ENCODE measurements around the gene TERT. TPM values are rescaled to one million over a fixed set of nuclear protein-coding genes. Genes with fewer than 3 reads are reported as not detected.
"Not testable (repeated sequence)": the region's sequence is repeated elsewhere in the genome, so short reads cannot be mapped to it uniquely, and the experiment has no call there.

TERT gene
- total and polyA plus RNA-seq, 2 of the 13 experiments (the other 11 are each of a cell fraction or from before 2014, with no cell fraction given): 4.3 to 5.9 TPM

DNA sequence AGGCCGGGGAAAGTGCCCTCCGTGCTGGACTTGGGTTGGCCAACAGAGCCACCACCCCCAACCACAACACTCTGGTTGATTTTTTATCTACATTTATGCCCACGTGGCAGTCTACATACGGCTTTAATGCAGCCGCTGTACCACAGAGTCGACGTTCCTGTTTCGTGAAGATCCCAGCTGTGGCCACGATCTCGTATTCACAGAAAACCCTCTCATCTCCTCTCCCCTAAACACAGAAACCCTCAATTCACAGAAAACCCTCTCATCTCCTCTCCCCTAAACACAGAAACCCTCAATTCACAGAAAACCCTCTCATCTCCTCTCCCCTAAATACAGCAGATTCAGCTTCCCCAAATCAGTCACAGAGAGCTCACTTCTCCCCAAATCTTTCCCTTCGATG, 65.8 kb downstream of the TERT start:
- H3K27me3 ChIP-seq (ENCODE audit: control insufficient read depth in 1 of 2, insufficient read depth in 2 of 2, low read length in 2 of 2): peaks cover 18 to 87% of the 10 kb centered on the region in 2 experiments
- H3K79me2 ChIP-seq (ENCODE audit: insufficient read depth, low read length); ATAC-seq; H3K27ac ChIP-seq (ENCODE audit: extremely low read length, insufficient read depth, low read length); H3K9me3 ChIP-seq (ENCODE audit: low read length); H3K4me3 ChIP-seq (replicated peaks in 1 of 3; ENCODE audit: insufficient read depth in 1 of 3, low read depth in 2 of 3, low read length in 3 of 3); CTCF ChIA-PET (ENCODE audit: low intra/inter-chr PET ratio, low total read pairs); H4K20me1 ChIP-seq (ENCODE audit: insufficient read depth, low read length); DNase-seq (ENCODE audit: low spot score); BruUV-seq (replicated peaks); FAIRE-seq; H2AFZ ChIP-seq (ENCODE audit: low read length); in situ Hi-C loops (cut with HindIII; ENCODE audit: extremely low pct_ligation_motif_present, low pct_unique_long_range_greater_than_20kb); POLR2A ChIA-PET; H3K36me3 ChIP-seq (replicated peaks in 1 of 2; ENCODE audit: control insufficient read depth in 1 of 2, insufficient read depth in 2 of 2, low read length in 2 of 2); intact Hi-C loops (cut with micrococcal nuclease; ENCODE audit: unreplicated experiment); H3K4me2 ChIP-seq (ENCODE audit: low read depth, low read length); H3K9ac ChIP-seq (ENCODE audit: insufficient read depth, low read depth, low read length); H3K4me1 ChIP-seq (ENCODE audit: insufficient read depth, low read length): not testable (repeated sequence)
- WGBS (ENCODE audit: low lambda C conversion rate): 46% methylated on average over 11 of the region's 11 CpGs

DNA sequence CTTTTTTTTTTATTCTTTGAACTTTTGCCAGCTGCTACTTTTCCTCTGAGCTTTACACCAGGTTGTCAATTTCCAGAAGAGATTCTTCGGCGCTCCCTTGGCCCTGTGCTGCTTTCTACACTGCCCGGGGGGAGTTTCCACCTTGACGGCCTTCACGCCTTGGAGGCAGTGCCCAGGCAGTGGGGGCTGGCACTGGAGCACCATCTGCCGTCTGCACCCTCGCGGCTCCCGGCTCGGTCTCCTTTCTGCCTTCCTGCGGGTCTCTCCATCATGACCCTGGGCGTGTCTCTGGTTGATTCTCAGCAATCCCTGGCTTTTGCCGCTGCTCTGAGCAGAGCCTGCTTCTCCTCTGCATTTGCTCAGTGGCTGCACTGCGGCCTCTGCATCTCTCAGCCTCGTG, 66.7 kb downstream of the TERT start:
- H3K4me3 ChIP-seq (replicated peaks in 1 of 3; ENCODE audit: insufficient read depth in 1 of 3, low read depth in 2 of 3, low read length in 3 of 3): no peak overlapping the region
- in situ Hi-C loops (cut with HindIII; ENCODE audit: extremely low pct_ligation_motif_present, low pct_unique_long_range_greater_than_20kb) (no loop called here), intact Hi-C loops (cut with micrococcal nuclease; ENCODE audit: unreplicated experiment) (no loop called here)
- FAIRE-seq (no peak), DNase-seq (ENCODE audit: low spot score) (no peak), ATAC-seq (no peak)
- H3K9ac ChIP-seq (ENCODE audit: insufficient read depth, low read depth, low read length): no peak overlapping the region
- no peaks in the 10 kb centered on the region for H3K36me3 ChIP-seq (replicated peaks in 1 of 2; ENCODE audit: control insufficient read depth in 1 of 2, insufficient read depth in 2 of 2, low read length in 2 of 2)
- no peaks in the 10 kb centered on the region for H3K9me3 ChIP-seq (ENCODE audit: low read length)
- H3K79me2 ChIP-seq (ENCODE audit: insufficient read depth, low read length): no peaks in the 10 kb centered on the region
- 34% methylated on average over 15 of the region's 15 CpGs for WGBS (ENCODE audit: low lambda C conversion rate)
- H4K20me1 ChIP-seq (ENCODE audit: insufficient read depth, low read length): no peaks in the 10 kb centered on the region
- ChIA-PET POLR2A (no interaction called here), CTCF (ENCODE audit: low intra/inter-chr PET ratio, low total read pairs) (no interaction called here)
- H3K4me2 ChIP-seq (ENCODE audit: low read depth, low read length): no peak overlapping the region
- H3K27ac ChIP-seq (ENCODE audit: extremely low read length, insufficient read depth, low read length): no peak overlapping the region
- peaks cover 18 to 86% of the 10 kb centered on the region in 2 experiments for H3K27me3 ChIP-seq (ENCODE audit: control insufficient read depth in 1 of 2, insufficient read depth in 2 of 2, low read length in 2 of 2)
- no peak overlapping the region for H2AFZ ChIP-seq (ENCODE audit: low read length)
- TF ChIP-seq, protein P1, sequence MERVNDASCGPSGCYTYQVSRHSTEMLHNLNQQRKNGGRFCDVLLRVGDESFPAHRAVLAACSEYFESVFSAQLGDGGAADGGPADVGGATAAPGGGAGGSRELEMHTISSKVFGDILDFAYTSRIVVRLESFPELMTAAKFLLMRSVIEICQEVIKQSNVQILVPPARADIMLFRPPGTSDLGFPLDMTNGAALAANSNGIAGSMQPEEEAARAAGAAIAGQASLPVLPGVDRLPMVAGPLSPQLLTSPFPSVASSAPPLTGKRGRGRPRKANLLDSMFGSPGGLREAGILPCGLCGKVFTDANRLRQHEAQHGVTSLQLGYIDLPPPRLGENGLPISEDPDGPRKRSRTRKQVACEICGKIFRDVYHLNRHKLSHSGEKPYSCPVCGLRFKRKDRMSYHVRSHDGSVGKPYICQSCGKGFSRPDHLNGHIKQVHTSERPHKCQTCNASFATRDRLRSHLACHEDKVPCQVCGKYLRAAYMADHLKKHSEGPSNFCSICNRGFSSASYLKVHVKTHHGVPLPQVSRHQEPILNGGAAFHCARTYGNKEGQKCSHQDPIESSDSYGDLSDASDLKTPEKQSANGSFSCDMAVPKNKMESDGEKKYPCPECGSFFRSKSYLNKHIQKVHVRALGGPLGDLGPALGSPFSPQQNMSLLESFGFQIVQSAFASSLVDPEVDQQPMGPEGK (CRISPR knock-in tag; IDR thresholded peaks at IDR 0.05): no peak
- TF ChIP-seq ZNF552 (CRISPR knock-in tag; IDR thresholded peaks at IDR 0.05; ENCODE audit: borderline replicate concordance): no peak
- TF ChIP-seq HDAC6 (IDR thresholded peaks at IDR 0.05; ENCODE audit: low read depth, low read length): no peak
- no peak for TF ChIP-seq GABPB1 (CRISPR knock-in tag; IDR thresholded peaks at IDR 0.05)
- no peak for TF ChIP-seq KLF6 (CRISPR knock-in tag; IDR thresholded peaks at IDR 0.05)
- TF ChIP-seq MEF2D (CRISPR knock-in tag; IDR thresholded peaks at IDR 0.05): no peak
- TF ChIP-seq, protein P2, sequence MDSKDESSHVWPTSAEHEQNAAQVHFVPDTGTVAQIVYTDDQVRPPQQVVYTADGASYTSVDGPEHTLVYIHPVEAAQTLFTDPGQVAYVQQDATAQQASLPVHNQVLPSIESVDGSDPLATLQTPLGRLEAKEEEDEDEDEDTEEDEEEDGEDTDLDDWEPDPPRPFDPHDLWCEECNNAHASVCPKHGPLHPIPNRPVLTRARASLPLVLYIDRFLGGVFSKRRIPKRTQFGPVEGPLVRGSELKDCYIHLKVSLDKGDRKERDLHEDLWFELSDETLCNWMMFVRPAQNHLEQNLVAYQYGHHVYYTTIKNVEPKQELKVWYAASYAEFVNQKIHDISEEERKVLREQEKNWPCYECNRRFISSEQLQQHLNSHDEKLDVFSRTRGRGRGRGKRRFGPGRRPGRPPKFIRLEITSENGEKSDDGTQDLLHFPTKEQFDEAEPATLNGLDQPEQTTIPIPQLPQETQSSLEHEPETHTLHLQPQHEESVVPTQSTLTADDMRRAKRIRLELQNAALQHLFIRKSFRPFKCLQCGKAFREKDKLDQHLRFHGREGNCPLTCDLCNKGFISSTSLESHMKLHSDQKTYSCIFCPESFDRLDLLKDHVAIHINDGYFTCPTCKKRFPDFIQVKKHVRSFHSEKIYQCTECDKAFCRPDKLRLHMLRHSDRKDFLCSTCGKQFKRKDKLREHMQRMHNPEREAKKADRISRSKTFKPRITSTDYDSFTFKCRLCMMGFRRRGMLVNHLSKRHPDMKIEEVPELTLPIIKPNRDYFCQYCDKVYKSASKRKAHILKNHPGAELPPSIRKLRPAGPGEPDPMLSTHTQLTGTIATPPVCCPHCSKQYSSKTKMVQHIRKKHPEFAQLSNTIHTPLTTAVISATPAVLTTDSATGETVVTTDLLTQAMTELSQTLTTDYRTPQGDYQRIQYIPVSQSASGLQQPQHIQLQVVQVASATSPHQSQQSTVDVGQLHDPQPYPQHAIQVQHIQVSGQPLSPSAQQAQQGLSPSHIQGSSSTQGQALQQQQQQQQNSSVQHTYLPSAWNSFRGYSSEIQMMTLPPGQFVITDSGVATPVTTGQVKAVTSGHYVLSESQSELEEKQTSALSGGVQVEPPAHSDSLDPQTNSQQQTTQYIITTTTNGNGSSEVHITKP (CRISPR knock-in tag; IDR thresholded peaks at IDR 0.05; ENCODE audit: low read depth): no peak
- no peak for TF ChIP-seq ZNF530 (CRISPR knock-in tag; IDR thresholded peaks at IDR 0.05; ENCODE audit: low read depth)
- no peak for TF ChIP-seq PHF20 (CRISPR knock-in tag; IDR thresholded peaks at IDR 0.05)
- no peak for TF ChIP-seq ZNF292 (CRISPR knock-in tag; IDR thresholded peaks at IDR 0.05; ENCODE audit: borderline replicate concordance, low read depth)
- no peak for TF ChIP-seq ZNF558 (CRISPR knock-in tag; IDR thresholded peaks at IDR 0.05; ENCODE audit: borderline replicate concordance)
- no TSS peak for BruUV-seq (replicated peaks)
- H3K4me1 ChIP-seq (ENCODE audit: insufficient read depth, low read length): no peaks in the 10 kb centered on the region

Measured in HepG2 (cell line).